ENCODE data around the gene PEX11B.
A peak's percentile ranks its signal among the peaks of the same experiment; 100 is the strongest.
"Not testable (repeated sequence)": the region's sequence is repeated elsewhere in the genome, so short reads cannot be mapped to it uniquely, and the experiment has no call there.

Gene PEX11B

DNA sequence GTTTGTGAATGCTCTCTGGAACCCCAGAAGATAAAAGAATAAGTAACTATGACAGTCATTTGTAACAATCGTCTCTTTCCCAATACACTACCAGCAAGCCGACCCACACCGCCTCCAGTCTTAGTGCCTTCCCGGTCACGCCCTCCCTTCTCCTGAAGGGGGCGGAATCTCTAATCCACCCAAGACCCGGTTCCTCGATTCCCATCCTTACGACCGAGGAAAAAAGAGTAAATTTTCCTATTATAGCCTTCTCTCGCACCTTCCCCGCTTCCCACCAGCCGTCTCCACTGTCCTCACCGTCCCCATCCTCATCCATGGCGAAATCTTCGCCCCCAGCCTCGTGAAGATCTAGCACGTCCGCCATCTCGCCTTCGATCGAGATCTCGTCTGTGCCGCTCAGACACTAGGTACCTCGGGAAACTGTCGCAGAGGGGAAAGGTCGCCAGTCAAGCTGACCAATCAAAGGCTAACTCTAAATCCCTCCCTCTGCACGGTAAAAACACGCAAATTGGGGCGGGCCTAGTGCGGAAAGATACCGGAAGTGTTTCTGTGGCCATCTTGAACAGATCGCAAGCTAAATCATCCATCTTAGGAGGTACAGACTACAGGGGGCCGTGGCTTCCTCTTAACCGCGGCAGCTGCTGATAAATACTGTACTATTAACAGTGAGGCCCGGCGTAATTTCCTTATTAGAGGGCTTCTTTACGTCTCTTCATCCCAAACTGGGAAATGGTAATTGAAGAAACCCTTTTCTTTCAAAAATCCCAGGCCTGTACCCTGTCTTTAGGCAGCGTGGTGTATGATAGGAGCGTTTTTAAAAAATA is 8.8 kb upstream of the PEX11B start, which contains the start of gene RBM8A:
TSS of gene RBM8A (minus strand) at position 422 of the 824 bp plus-strand sequence. CDS start at position 364, 58 bp downstream.
- no peaks in the 10 kb centered on the region for H3K9me2 ChIP-seq (replicated peaks; ENCODE audit: insufficient read depth, low read length)
- peak within 1 kb of the TSS; percentile 94 for H3K4me3 ChIP-seq (ENCODE audit: low read length)
- TF ChIP-seq EZH2phosphoT487 (IDR thresholded peaks at IDR 0.05; ENCODE audit: low read length) (no peak), CTCF (IDR thresholded peaks at IDR 0.05; ENCODE audit: low read length) (peak; percentile 77)
- H2AFZ ChIP-seq (ENCODE audit: low read length), result peak within 1 kb of the TSS; percentile 78
- H4K20me1 ChIP-seq (ENCODE audit: insufficient read depth, low read length), result no peaks in the 10 kb centered on the region
- peaks cover 9% of the 10 kb centered on the region; the same call in 1 of the 2 replicates for H3K36me3 ChIP-seq (replicated peaks; ENCODE audit: insufficient read depth, low read length)
- peak within 1 kb of the TSS; percentile 99 for H3K9ac ChIP-seq (ENCODE audit: low read length)
- H3K9me3 ChIP-seq (replicated peaks; ENCODE audit: insufficient read depth, low read length), result no peaks in the 10 kb centered on the region
- H3K4me1 ChIP-seq (ENCODE audit: low read length), result peaks cover 8% of the 10 kb centered on the region
- H3F3A ChIP-seq (ENCODE audit: insufficient read depth, low read length), result peaks cover 33% of the 10 kb centered on the region
- no peaks in the 10 kb centered on the region for H3K27me3 ChIP-seq (replicated peaks; ENCODE audit: insufficient read depth, low read length)
- peak within 1 kb of the TSS; percentile 81 for H3K4me2 ChIP-seq (ENCODE audit: low read depth, low read length)
- peak; percentile 100 for DNase-seq
- peaks cover 22% of the 10 kb centered on the region for H3K79me2 ChIP-seq (ENCODE audit: low read length)
- peak within 1 kb of the TSS; percentile 89 for H3K27ac ChIP-seq (ENCODE audit: low read length)

GRCh38 chr1:145926686-145927062 is 8.2 kb upstream of the PEX11B start:
- Histone ChIP-seq H3K27me3 (replicated peaks; ENCODE audit: insufficient read depth, low read length) (no peaks in the 10 kb centered on the region), H3K9ac (ENCODE audit: low read length) (peak overlapping the region; percentile 99), H3F3A (ENCODE audit: insufficient read depth, low read length) (peaks cover 35% of the 10 kb centered on the region), H3K36me3 (replicated peaks; ENCODE audit: insufficient read depth, low read length) (peaks cover 9% of the 10 kb centered on the region; the same call in 1 of the 2 replicates), H3K4me1 (ENCODE audit: low read length) (peaks cover 6% of the 10 kb centered on the region), H3K27ac (ENCODE audit: low read length) (peak overlapping the region; percentile 89; the same call in 1 of the 2 replicates), H3K9me2 (replicated peaks; ENCODE audit: insufficient read depth, low read length) (no peaks in the 10 kb centered on the region), H2AFZ (ENCODE audit: low read length) (peak overlapping the region; percentile 43), H3K9me3 (replicated peaks; ENCODE audit: insufficient read depth, low read length) (no peaks in the 10 kb centered on the region), H3K79me2 (ENCODE audit: low read length) (peaks cover 22% of the 10 kb centered on the region), H3K4me2 (ENCODE audit: low read depth, low read length) (peak overlapping the region; percentile 81), H4K20me1 (ENCODE audit: insufficient read depth, low read length) (no peaks in the 10 kb centered on the region), H3K4me3 (ENCODE audit: low read length) (peak overlapping the region; percentile 94)
- TF ChIP-seq EZH2 (optimal IDR thresholded peaks at IDR 0.05; ENCODE audit: low read depth, low read length) (no peak), EZH2phosphoT487 (IDR thresholded peaks at IDR 0.05; ENCODE audit: low read length) (no peak)
- DNase-seq, result no peak

- no peak overlapping the region for H3K9ac ChIP-seq (ENCODE audit: low read length)
- no peak overlapping the region for H3K27ac ChIP-seq (ENCODE audit: low read length)
- H3K4me1 ChIP-seq (ENCODE audit: low read length), result peaks cover 13% of the 10 kb centered on the region
- no peak for DNase-seq
- no peak overlapping the region for H3K4me3 ChIP-seq (ENCODE audit: low read length)
- TF ChIP-seq EZH2phosphoT487 (IDR thresholded peaks at IDR 0.05; ENCODE audit: low read length), result no peak
- no peak for TF ChIP-seq CTCF (IDR thresholded peaks at IDR 0.05; ENCODE audit: low read length)
- no peak for TF ChIP-seq EZH2 (optimal IDR thresholded peaks at IDR 0.05; ENCODE audit: low read depth, low read length)
- H3K9me3 ChIP-seq (replicated peaks; ENCODE audit: insufficient read depth, low read length), result no peaks in the 10 kb centered on the region
- H3K9me2 ChIP-seq (replicated peaks; ENCODE audit: insufficient read depth, low read length), result no peaks in the 10 kb centered on the region
- peaks cover 36% of the 10 kb centered on the region for H3K79me2 ChIP-seq (ENCODE audit: low read length)
- H3K27me3 ChIP-seq (replicated peaks; ENCODE audit: insufficient read depth, low read length), result no peaks in the 10 kb centered on the region
- no peak overlapping the region for H2AFZ ChIP-seq (ENCODE audit: low read length)
- H3F3A ChIP-seq (ENCODE audit: insufficient read depth, low read length), result peaks cover 35% of the 10 kb centered on the region
- peaks cover 9% of the 10 kb centered on the region; the same call in 1 of the 2 replicates for H3K36me3 ChIP-seq (replicated peaks; ENCODE audit: insufficient read depth, low read length)
- no peak overlapping the region for H3K4me2 ChIP-seq (ENCODE audit: low read depth, low read length)
- no peaks in the 10 kb centered on the region for H4K20me1 ChIP-seq (ENCODE audit: insufficient read depth, low read length)
Observed at GRCh38 chr1:145922266-145922665, 3.7 kb upstream of the PEX11B start.

GRCh38 chr1:145920297-145920696 is 1.8 kb upstream of the PEX11B start:
- H3K4me1 ChIP-seq (ENCODE audit: low read length); H3K27ac ChIP-seq (ENCODE audit: low read length); H3K9me2 ChIP-seq (replicated peaks; ENCODE audit: insufficient read depth, low read length); H4K20me1 ChIP-seq (ENCODE audit: insufficient read depth, low read length); H3K9me3 ChIP-seq (replicated peaks; ENCODE audit: insufficient read depth, low read length); H3K27me3 ChIP-seq (replicated peaks; ENCODE audit: insufficient read depth, low read length); H3K36me3 ChIP-seq (replicated peaks; ENCODE audit: insufficient read depth, low read length); DNase-seq; H2AFZ ChIP-seq (ENCODE audit: low read length): not testable (repeated sequence)
- peaks cover 29% of the 10 kb centered on the region for H3F3A ChIP-seq (ENCODE audit: insufficient read depth, low read length)
- peak overlapping the region; percentile 92; the same call in 1 of the 2 replicates for H3K9ac ChIP-seq (ENCODE audit: low read length)
- H3K79me2 ChIP-seq (ENCODE audit: low read length), result peaks cover 20% of the 10 kb centered on the region
- H3K4me3 ChIP-seq (ENCODE audit: low read length), result peak overlapping the region; percentile 84
- peak overlapping the region; percentile 99 for H3K4me2 ChIP-seq (ENCODE audit: low read depth, low read length)

Measured in MM.1S (cell line).